GM18867 (cell line): Measurements from ENCODE around the gene CYP2E1.
A peak's percentile ranks its signal among the peaks of the same experiment; 100 is the strongest.
"Not testable (repeated sequence)": the region's sequence is repeated elsewhere in the genome, so short reads cannot be mapped to it uniquely, and the experiment has no call there.

Experiments used
- ATAC-seq: cut with Tn5 transposase; IDR thresholded peaks from one replicate; pipeline ENCODE4 v1.9.1; 2021; ENCODE audit warnings: mild to moderate bottlenecking, moderate library complexity; ENCODE audit not compliant: unreplicated experiment

CYP2E1 gene

DNA sequence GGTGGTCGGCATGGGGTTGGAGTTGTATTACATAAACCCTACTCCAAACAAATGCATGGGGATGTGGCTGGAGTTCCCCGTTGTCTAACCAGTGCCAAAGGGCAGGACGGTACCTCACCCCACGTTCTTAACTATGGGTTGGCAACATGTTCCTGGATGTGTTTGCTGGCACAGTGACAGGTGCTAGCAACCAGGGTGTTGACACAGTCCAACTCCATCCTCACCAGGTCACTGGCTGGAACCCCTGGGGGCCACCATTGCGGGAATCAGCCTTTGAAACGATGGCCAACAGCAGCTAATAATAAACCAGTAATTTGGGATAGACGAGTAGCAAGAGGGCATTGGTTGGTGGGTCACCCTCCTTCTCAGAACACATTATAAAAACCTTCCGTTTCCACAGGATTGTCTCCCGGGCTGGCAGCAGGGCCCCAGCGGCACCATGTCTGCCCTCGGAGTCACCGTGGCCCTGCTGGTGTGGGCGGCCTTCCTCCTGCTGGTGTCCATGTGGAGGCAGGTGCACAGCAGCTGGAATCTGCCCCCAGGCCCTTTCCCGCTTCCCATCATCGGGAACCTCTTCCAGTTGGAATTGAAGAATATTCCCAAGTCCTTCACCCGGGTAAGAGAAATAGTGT lies at the start of gene CYP2E1:
Gene CYP2E1, plus strand, starts transcription at position 407 of the 632 bp plus-strand sequence. Its CDS starts 33 bp downstream, at position 440.
- ATAC-seq, result no peak

DNA sequence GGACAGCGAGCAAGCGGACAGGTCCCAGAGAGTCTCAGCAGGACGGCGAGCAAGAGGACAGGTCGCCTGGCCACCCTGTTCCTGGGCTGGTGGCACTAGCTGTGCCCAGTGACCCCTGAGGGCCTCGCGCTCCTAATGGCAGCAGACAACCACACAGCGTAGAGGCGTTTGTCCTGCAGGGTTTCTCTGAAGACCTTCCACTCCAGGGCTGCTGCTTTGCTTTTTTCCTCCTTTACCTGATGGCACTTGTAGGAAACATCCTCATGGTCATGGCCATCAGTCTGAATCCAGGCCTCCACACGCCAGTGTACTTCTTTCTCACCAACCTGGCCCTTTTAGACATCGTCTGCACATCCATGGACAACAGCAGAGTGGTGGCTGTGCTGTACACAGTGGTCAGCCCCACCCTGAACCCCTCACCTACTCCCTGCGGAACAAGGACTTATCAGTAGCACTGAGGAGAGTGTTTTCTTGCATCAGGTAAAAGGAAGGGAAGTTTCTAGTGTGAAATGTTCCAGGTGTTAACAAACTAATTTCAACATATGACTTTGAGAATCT lies 46.0 kb upstream of the CYP2E1 start:
- ATAC-seq, result no peak

DNA sequence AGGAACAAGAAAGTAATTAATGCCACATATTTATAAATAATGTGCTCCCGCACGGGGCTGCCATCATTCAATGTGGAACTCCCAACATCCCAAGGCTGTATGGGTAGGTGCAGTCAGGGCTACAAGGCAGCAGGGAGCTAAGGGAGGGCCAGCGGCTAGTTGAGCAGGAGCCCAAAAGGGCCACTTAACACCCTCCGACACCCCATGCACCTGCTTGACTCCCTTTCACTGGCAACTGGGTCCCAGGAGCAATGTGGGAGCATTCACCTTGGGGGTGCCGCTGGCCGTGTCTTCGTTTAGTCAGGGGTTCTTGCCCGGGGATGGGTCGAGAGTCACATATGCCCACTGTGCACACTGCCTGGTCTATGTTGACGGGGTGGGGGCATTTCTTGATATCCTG lies 45.5 kb upstream of the CYP2E1 start:
- ATAC-seq, result no peak

DNA sequence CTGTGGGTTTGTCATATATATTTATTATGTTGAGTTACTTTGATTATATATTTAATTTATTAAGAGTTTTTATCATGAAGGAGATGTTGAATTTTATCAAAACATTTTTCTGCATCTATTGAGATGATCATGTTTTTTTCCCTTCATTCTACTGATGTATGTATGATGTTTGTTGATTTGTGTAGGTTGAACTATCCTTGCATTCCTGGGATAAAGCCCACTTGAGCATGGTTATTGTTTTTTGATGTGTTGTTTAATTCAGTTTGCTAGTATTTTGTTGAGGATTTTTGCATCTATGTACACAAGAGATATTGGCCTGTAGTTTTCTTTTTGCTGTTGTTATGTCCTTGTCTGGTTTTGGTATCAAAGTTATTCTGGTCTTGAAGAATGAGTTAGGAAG lies 42.3 kb upstream of the CYP2E1 start:
- ATAC-seq, result no peak

DNA sequence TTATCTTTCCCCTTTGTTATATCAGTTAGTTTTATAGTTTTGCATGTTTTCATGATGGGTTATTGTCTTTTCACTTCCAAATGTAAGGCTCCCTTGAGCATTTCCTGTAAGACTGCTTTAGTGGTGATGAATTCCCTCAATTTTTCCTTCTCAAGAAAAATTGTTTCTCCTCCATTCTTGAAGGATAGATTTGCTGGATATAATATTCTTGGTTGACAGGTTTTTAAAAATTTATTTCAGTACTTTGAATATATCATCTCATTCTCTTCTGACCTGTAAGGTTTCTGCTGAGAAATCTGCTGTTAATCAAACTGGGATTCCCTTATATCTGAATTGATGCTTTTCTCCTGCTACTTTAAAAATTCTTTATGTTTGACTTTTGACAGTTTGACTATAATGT lies 40.1 kb upstream of the CYP2E1 start:
- no peak for ATAC-seq

DNA sequence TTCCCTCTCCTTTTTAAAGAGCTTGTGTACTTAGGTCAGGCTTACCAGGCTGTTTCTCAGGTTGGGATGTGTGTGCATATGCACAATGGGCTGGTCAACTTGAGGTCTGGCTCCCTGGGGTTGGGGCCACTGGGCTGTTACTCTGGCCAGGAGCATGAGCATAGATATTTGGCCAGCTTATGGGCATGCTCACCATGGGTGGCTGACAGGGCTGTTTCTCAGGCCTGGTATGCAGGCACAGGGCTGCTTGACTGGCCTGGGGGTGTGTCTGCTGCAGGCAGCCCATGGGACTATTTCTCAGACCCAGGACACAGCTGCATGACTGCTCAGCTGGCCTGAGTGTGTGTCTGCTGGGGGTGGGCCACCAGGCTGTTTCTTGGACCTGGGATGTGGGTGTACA lies 38.8 kb upstream of the CYP2E1 start:
- ATAC-seq, result no peak

DNA sequence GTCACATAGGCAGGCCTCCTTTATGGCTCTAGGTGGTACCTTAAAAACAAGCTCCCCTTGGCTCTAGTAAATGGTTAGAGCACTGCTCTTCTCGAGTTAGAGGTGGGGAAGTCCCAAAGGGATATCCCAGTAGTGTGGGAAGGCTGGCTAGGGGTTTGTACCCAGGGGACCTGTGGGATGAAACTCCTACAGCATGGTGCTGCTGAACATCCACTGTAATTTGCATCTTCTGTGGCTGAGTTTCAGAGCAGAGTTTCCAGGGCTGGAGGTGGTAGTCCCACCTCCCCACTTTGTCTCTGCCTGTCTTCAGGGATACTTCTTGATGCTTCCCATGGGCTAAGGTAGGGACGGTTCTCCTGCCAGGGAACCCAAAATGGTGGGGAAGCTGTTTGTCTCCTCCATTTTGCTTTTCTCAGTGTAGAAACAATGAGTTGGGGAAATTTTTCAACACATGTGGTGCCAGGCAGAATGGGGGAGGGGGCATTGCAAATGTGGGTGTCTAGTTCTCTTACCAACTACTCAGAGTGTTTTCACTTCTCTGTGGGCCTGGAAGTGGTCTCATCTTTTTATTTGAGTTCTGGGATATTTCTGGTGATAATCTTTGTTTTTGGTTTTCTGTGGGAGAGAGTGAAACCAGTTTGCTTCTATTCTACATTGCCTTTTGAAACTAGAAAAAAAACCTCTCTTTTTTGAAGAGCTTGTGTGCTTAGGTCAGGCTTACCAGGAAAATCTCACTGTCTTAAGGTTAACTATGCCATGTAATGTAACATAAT lies 37.2 kb upstream of the CYP2E1 start:
- peak; percentile 44 for ATAC-seq

DNA sequence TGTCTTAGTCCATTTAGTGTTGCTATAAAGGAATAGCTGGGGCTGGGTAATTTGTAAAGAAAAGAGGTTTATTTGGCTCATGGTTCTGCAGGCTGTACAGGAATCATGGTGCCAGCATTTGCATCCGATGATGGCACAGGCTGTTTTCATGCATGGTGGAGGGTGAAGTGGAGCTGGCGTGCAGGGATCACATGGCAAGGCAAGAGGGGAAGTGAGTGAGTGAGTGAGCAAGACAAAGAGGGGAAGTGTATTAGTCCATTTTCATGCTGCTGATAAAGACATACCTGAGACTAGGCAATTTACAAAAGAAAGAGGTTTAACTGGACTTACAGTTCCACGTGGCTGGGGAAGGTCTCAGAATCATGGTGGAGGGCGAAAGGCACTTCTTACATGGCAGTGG lies 33.6 kb upstream of the CYP2E1 start:
- not testable (repeated sequence) for ATAC-seq

DNA sequence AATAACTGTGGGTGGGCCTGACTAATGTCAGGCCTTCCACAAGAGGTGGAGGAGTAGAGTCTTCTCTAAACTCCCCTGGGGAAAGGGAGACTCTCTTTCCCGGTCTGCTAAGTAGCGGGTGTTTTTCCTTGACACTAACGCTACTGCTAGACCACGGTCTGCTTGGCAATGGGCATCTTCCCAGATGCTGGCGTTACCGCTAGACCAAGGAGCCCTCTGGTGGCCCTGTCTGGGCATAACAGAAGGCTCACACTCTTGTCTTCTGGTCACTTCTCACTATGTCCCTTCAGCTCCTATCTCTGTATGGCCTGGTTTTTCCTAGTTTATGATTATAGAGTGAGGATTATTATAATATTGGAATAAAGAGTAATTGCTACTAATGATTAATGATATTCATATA lies 29.8 kb upstream of the CYP2E1 start:
- ATAC-seq, result not testable (repeated sequence)

DNA sequence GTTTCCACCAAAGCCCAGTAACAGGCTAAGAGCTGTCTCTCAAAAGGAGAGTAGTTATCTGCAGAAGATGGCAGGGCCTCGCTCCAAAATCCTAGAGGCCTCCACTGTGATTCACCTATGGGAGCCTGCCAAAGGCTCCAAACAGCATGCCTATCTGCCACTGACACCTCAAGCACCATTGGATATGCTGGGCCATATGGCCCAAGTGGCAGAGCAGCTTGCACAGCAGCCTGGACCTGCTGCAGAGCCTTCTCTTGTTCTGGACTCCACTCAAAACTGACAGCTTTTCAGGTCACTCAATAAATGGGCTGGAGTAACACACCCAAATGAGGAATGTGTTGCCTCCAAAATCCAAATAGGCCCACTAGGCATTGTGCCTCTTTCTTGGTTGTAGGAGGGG lies 28.0 kb upstream of the CYP2E1 start:
- ATAC-seq, result not testable (repeated sequence)

DNA sequence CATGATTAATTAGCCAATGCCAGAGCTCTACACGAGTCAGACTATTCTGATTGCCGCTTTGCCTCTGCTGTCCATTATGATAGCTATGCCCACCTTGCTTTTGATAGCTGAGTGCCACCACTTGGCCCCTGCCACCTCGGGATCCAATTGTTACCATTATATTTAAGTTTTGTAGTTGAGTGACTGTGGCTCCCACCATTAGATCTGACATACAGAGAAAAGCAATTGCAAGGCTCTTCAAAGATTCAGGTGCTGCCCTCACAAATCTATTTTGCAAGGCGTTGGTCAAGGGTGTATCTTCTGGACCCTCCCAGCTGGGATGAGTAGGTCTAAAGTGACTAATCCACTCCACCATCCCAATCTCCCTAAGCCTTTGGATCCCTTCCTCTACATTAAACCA lies 26.3 kb upstream of the CYP2E1 start:
- ATAC-seq, result not testable (repeated sequence)

DNA sequence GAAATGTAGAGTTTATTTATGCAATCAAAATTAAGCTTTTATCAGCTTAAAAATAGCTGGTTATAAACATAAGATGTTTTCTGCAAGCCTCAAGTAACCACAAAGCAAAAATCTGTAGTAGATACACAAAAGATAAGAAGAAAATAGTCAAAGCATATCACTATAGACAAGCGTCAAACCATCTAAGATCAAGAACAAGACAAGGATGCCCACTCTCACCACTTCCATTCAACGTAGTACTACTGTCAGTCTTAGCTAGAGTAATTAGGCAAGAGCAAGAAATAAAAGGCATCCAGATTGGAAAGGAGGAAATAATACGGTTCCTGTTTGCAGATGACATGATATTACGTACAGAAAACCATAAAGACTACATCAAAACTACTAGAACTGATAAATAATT lies 17.5 kb upstream of the CYP2E1 start:
- no peak for ATAC-seq

DNA sequence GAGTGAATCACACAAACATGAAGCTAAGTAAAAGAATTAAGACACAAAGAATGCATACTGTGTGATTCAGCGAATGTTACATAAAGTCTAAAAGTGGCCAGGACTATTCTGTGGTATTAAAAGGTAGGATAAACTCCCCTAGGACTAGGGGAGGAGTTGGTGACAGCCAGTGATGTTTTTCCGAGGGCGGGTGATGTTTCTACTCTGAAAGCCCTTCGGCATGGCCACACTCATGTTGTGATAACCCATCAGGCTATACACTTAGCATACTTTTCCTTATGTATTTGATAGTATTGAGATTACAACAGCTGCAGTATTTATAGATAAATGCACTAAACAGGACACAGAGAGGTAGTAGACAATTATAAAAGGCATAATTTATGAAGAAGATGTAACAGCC lies 15.8 kb upstream of the CYP2E1 start:
- no peak for ATAC-seq

DNA sequence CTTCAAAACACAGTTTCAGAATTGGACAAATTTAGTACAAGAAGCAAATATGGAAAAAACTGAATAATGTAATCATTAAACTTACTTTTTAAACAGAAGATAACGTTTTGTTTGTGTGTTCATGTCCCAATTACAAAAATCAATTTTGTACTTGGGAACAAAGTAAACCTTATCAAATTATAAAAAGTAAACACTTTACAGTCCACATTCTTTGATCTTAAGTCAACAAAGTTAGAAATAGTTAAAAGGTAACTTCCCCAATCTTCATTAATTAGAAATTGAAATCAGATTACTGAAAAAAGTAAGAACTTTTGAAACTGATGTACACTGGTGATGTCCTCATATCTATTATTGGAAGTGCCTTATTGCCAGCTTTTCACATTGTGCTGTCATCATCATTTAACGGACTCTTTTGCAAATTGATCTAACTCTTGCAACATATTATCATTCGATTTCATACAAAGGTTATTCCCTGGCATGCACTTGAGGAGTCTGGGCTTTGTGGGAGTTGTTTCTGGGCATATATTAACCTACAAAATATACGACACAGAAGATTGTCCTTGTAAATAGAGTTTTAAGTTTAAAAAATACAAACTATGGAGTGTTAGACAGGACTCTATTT lies 15.1 kb upstream of the CYP2E1 start:
- ATAC-seq, result no peak

DNA sequence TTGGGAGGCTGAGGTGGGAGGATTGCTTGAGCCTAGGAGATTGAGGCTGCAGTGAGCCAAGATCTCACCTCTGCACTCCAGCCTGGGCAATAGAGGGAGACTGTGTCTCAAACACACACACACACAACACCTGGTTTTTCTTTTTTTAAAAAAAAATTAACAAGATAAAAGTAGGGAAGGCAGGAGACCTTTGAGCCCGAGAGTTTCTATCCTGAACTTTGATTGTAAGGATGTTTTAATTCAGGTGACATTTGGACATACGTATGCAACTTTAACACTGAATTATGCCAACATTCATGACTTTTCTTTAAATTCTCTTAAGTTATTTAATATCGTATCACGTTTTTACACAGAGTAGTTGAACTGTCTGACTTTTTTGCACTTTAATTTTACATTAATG lies 11.7 kb upstream of the CYP2E1 start:
- ATAC-seq, result no peak

DNA sequence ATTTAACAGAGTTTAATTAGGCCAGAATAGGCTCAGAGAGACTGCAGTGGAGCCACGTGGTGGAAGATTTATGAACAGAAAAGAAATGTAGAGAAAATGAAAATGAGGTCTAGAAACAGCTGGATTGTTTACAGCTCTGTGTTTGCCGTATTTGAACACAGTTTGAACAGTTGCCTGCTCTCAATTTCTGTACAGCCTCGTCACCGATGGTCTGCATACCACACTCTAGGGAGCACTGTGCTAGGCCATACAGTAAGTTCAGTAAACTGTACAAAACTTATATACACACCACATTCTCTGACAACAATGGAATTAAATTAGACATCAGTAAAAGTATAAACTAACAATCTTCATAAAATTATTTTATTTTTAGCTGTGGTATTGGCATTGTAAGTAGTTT lies 11.1 kb upstream of the CYP2E1 start:
- ATAC-seq, result no peak

DNA sequence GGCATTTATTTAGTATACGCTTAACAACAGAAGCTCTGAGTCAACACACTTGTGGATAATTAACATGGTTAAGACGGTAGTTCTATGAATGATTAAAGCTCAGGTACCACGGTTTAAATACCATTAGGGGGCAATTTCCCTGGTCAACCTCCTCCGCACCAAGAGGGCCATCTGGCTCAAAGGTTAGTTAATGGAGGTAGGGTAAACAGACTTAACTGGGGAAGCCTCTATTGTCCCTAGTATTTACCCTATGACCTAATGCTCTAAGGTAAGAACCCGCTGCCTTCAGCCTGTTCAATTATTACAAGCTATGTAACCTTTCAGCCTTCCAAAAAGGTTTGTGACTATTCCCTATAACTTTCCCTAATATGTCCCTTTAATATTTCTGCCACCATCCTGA lies 8.6 kb upstream of the CYP2E1 start:
- ATAC-seq, result not testable (repeated sequence)

DNA sequence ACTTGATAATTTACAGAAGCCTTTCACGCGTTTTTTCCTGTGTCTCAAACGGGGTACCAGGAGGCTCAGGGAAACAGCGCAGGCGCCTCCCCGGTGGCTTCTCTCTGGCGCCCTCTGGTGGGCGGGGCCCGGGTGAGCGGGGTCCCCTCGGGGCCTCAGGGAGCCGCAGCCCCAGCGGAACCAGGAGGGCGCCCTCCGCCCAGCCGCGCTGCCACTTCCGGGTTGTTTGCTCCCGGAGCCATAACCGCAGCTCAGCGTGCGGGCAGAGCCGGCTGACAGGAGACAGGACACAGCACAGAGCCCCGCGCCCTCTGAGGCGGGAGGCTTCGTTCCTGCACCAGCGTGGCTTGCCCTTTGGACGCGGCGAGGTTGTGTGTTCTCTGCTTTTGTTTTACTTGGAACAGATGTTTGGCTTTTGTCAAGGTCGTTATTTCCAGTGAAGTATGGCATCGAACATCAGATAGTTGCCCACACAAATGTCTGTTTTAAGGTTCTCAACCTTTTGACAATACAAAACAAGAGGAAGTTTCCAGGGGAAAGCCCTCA lies 6.9 kb upstream of the CYP2E1 start:
- peak; percentile 94 for ATAC-seq

DNA sequence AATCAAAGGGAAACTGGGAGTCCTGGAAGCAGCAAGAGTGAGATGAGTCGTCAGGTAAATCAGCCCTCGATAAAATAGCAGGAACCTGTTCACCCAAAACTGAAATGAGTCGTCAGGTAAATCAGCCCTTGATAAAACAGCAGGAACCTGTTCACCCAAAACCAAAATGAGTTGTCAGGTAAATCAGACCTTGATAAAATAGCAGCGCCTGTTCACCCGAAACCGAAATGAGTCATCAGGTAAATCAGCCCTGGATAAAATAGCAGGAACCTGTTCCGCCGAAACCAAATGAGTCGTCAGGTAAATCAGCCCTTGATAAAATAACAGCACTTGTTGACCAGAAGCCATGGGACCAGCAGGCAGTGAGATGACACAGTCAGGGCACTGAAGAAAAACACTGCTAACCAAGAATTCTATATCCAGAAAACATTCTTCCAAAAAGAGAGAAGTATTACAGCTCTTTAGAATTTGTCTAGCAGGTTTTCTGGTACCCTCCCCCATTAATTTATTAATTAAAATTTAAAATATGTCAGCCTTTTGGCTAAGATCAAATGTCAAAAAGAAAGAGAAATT lies 3.4 kb upstream of the CYP2E1 start:
- ATAC-seq, result no peak

DNA sequence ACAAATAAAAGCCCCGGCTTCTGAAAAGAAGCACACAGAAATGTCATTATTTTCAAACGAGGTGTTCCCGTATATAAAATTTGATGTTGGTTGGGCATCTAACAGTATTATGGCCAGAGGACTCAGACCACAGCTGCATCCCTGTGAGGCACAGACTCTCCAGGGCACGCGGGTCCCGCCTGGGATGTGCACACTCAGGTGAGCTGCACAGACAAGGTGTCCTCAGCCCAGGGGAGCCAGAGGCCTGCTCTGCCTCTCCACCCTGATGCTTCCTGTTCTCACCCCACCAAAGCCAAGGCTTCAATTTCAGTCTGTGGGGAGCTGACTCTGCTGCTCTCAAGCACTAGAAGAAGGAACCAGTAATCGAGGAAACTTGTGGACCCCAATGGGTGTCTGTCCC lies 1.7 kb upstream of the CYP2E1 start:
- no peak for ATAC-seq

DNA sequence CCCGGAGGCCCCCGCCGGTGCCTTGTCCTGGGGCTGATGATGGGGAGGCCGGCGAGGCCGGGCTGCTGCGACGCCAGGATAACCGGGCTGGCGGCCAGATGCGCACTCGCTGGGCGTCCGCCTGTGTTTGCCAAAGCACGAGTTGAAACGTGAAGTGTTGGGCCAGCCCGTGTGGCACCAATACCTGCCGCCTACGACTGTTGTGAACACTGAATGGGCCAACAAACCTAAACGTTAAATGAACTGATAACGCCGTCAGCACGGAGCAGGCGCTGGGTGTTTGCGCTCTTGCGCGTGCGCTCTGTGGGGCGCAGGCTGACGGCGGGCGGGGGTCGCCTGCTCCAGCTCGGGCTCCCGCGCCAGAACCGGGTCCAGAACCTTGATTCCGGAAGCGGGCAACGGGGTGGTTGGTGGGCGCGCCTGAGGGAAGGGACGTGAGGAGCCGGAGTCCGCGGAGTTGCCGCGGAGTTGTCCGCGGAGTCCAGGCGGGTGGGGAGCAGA lies 658 bp downstream of the CYP2E1 start:
- no peak for ATAC-seq
